Panc1 (cell line): ENCODE data around the gene GPC3. TPM values are rescaled to one million over a fixed set of nuclear protein-coding genes. Genes with fewer than 3 reads are reported as not detected.

Experiments used
- ATAC-seq: fragments of 200-7000 bp; cut with Tn5 transposase; 2 replicates; pipeline ENCODE4 v1.9.1; 2020; ENCODE audit warnings: mild to moderate bottlenecking, moderate library complexity
- BruUV-seq: library from RNA; stranded (reverse); fragments of 400-500 nt; replicated peaks from 2 replicates; lab custom pipeline; 2021; lab: Mats Ljungman, UMichigan
- CTCF ChIA-PET: fragments of 300-600 bp; sonication (Branson Sonifier 250); formaldehyde crosslinking; loops from one replicate; lab custom pipeline; 2022; ENCODE audit warnings: antibody characterized with exemption; lab: Charles Lee
- POLR2A ChIA-PET: fragments of 300-600 bp; sonication (Branson Sonifier 250); formaldehyde crosslinking; loops from one replicate; lab custom pipeline; 2022; ENCODE audit warnings: antibody characterized with exemption; lab: Charles Lee
- DNase-seq: peaks from one replicate; pipeline ENCODE4 v3.0.0-alpha.2; 2010; ENCODE audit warnings: low read depth, low spot score
- H3K27ac ChIP-seq: 2 replicates; pipeline ENCODE4 v1.5.1; 2011; ENCODE audit warnings: mild to moderate bottlenecking, low read length, inconsistent platforms
- H3K27me3 ChIP-seq: fragments of 200-500 bp; sonication (Bioruptor generic); 2 replicates; pipeline ENCODE4 v1.6.0; 2014; ENCODE audit warnings: low read length, inconsistent platforms; ENCODE audit not compliant: control insufficient read depth, insufficient read depth
- H3K36me3 ChIP-seq: fragments of 200-500 bp; sonication (Bioruptor generic); 2 replicates; pipeline ENCODE4 v1.5.1; 2014; ENCODE audit warnings: inconsistent platforms, mild to moderate bottlenecking, low read length, moderate library complexity; ENCODE audit not compliant: control insufficient read depth, insufficient read depth
- H3K4me1 ChIP-seq: 2 replicates; pipeline ENCODE4 v1.5.1; 2011; ENCODE audit warnings: inconsistent platforms, mild to moderate bottlenecking, low read length, moderate library complexity; ENCODE audit not compliant: control insufficient read depth, insufficient read depth
- H3K4me3 ChIP-seq, 2 experiments: 2 replicates each; pipeline ENCODE4 v1.5.1; 2011 to 2012; ENCODE audit warnings: low read depth in 2 of 2, low read length in 2 of 2, mild to moderate bottlenecking in 2 of 2, inconsistent platforms in 1 of 2, moderate library complexity in 1 of 2
- H3K9me3 ChIP-seq: fragments of 200-500 bp; sonication (Bioruptor generic); 2 replicates; pipeline ENCODE4 v1.5.1; 2014; ENCODE audit warnings: low read depth, mild to moderate bottlenecking, inconsistent platforms, low read length, moderate library complexity; ENCODE audit not compliant: control insufficient read depth, insufficient read depth
- POLR2AphosphoS5 ChIP-seq: IDR thresholded peaks from 2 replicates; pipeline ENCODE4 v1.6.1; 2012; ENCODE audit warnings: mild to moderate bottlenecking, low read depth, low read length, moderate library complexity
- SIN3A ChIP-seq: IDR thresholded peaks from 2 replicates; pipeline ENCODE4 v1.6.1; 2012; ENCODE audit warnings: low read depth, mild to moderate bottlenecking, low read length, moderate library complexity, borderline replicate concordance; ENCODE audit not compliant: insufficient read depth
- TCF7L2 ChIP-seq: IDR thresholded peaks from 2 replicates; pipeline ENCODE4 v1.6.1; 2011; ENCODE audit warnings: mild to moderate bottlenecking, low read depth, low read length, inconsistent platforms
- in situ Hi-C: cut with HindIII; loops from 2 replicates; pipeline ENCODE4 v1.10.0; 2016; ENCODE audit warnings: low sequenced_read_pairs, low pct_unique_long_range_greater_than_20kb
- intact Hi-C: fragments of 100-400 bp; cut with micrococcal nuclease; formaldehyde crosslinking; loops from one replicate; pipeline ENCODE4 v1.10.0; 2022; ENCODE audit not compliant: unreplicated experiment
- total RNA-seq: library from RNA; stranded (reverse); gene quantifications from one replicate; pipeline ENCODE4 v1.2.1, GENCODE V29; 2021; ENCODE audit not compliant: unreplicated experiment
- TF ChIP-seq, protein P1 (sequence below): fragments of 450-650 bp; IDR thresholded peaks from 2 replicates; pipeline ENCODE4 v1.5.1; 2017; ENCODE audit warnings: mild to moderate bottlenecking
- TF ChIP-seq, protein P2 (sequence below), 2 experiments: IDR thresholded peaks; 2 replicates each; pipeline ENCODE4 v1.6.1; 2011 to 2012; ENCODE audit warnings: low read depth in 2 of 2, control low read depth in 1 of 2, low read length in 1 of 2, mild to moderate bottlenecking in 1 of 2, moderate library complexity in 1 of 2; ENCODE audit not compliant: insufficient read depth in 1 of 2

GPC3 gene
- total RNA-seq, 1 experiment from 2014 or later, result 0.95 TPM

DNA sequence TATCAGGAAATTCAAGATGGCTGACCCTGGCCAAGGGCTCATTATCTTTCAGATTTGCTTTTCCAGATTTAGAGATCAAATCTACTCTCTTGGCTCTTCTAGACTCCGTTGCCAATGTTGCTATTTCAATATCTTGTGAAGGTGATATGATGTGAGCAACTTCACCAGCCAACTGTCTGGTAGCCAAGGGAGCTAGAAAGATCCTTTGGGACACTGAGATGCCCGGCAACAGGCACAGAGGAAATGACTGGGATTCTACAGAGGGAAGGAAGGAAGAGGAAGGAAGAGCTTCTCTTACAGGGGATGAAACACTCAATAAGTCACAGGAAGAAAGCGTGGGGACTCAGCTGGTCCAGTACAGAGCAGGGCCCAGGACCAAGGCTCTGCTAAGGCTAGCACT, 448.3 kb downstream of the GPC3 start:
- ChIA-PET CTCF (no interaction called here), POLR2A (no interaction called here)
- no peaks in the 10 kb centered on the region for H3K27me3 ChIP-seq
- no peaks in the 10 kb centered on the region for H3K36me3 ChIP-seq
- ATAC-seq, result no peak
- no peak for DNase-seq
- TF ChIP-seq TCF7L2 (no peak), SIN3A (no peak), POLR2AphosphoS5 (no peak)
- TF ChIP-seq, protein P1, sequence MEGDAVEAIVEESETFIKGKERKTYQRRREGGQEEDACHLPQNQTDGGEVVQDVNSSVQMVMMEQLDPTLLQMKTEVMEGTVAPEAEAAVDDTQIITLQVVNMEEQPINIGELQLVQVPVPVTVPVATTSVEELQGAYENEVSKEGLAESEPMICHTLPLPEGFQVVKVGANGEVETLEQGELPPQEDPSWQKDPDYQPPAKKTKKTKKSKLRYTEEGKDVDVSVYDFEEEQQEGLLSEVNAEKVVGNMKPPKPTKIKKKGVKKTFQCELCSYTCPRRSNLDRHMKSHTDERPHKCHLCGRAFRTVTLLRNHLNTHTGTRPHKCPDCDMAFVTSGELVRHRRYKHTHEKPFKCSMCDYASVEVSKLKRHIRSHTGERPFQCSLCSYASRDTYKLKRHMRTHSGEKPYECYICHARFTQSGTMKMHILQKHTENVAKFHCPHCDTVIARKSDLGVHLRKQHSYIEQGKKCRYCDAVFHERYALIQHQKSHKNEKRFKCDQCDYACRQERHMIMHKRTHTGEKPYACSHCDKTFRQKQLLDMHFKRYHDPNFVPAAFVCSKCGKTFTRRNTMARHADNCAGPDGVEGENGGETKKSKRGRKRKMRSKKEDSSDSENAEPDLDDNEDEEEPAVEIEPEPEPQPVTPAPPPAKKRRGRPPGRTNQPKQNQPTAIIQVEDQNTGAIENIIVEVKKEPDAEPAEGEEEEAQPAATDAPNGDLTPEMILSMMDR, result no peak
- TF ChIP-seq, protein P2, sequence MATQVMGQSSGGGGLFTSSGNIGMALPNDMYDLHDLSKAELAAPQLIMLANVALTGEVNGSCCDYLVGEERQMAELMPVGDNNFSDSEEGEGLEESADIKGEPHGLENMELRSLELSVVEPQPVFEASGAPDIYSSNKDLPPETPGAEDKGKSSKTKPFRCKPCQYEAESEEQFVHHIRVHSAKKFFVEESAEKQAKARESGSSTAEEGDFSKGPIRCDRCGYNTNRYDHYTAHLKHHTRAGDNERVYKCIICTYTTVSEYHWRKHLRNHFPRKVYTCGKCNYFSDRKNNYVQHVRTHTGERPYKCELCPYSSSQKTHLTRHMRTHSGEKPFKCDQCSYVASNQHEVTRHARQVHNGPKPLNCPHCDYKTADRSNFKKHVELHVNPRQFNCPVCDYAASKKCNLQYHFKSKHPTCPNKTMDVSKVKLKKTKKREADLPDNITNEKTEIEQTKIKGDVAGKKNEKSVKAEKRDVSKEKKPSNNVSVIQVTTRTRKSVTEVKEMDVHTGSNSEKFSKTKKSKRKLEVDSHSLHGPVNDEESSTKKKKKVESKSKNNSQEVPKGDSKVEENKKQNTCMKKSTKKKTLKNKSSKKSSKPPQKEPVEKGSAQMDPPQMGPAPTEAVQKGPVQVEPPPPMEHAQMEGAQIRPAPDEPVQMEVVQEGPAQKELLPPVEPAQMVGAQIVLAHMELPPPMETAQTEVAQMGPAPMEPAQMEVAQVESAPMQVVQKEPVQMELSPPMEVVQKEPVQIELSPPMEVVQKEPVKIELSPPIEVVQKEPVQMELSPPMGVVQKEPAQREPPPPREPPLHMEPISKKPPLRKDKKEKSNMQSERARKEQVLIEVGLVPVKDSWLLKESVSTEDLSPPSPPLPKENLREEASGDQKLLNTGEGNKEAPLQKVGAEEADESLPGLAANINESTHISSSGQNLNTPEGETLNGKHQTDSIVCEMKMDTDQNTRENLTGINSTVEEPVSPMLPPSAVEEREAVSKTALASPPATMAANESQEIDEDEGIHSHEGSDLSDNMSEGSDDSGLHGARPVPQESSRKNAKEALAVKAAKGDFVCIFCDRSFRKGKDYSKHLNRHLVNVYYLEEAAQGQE (IDR thresholded peaks at IDR 0.05; ENCODE audit: insufficient read depth in 1 of 2, low read depth in 2 of 2, low read length in 1 of 2), result no peak
- no peak overlapping the region for H3K4me3 ChIP-seq
- no peaks in the 10 kb centered on the region for H3K9me3 ChIP-seq
- intact Hi-C loops (no loop called here), in situ Hi-C loops (no loop called here)
- H3K4me1 ChIP-seq, result no peaks in the 10 kb centered on the region
- no TSS peak for BruUV-seq
- H3K27ac ChIP-seq, result no peak overlapping the region

DNA sequence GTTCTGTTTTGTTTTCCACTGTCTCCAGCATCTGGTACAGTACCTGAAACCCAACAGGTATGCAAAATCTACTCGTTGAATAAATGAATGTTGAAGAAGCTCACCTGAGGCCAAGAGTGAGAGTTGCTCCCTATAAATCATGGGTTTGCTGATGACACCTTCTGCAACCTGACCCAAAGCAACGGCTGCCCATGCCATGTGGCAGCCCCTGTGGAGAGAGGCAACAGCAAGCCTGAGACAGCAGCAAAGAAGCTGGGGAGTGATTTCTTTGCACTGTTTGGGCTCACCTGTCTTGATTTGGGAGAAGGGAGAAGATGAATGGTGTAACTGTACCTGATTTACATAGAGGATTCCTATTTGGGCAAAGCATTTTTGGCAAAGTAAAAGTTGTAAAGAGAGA, 450.3 kb downstream of the GPC3 start:
- intact Hi-C loops (no loop called here), in situ Hi-C loops (no loop called here)
- Histone ChIP-seq H3K9me3 (no peaks in the 10 kb centered on the region), H3K27me3 (no peaks in the 10 kb centered on the region), H3K36me3 (no peaks in the 10 kb centered on the region), H3K4me3 (no peak overlapping the region), H3K4me1 (no peaks in the 10 kb centered on the region), H3K27ac (no peak overlapping the region)
- POLR2A ChIA-PET, result no interaction called here
- BruUV-seq, result no TSS peak
- DNase-seq (no peak), ATAC-seq (no peak)
- CTCF ChIA-PET, result no interaction called here
- TF ChIP-seq, protein P2 (IDR thresholded peaks at IDR 0.05; ENCODE audit: insufficient read depth in 1 of 2, low read depth in 2 of 2, low read length in 1 of 2), result no peak
- TF ChIP-seq, protein P1, result no peak
- TF ChIP-seq POLR2AphosphoS5, result no peak
- no peak for TF ChIP-seq SIN3A
- TF ChIP-seq TCF7L2, result no peak
